HFFc6 (cell line): ENCODE data around the gene SMAD3. TPM values are rescaled to one million over a fixed set of nuclear protein-coding genes. Genes with fewer than 3 reads are reported as not detected.

Experiments
- DNase-seq: peaks from one replicate; pipeline ENCODE4 v3.0.0-alpha.2; 2018
- H3K27ac Mint-ChIP-seq: 2 replicates; pipeline ENCODE4 v1.8.0; 2020; ENCODE audit warnings: mild to moderate bottlenecking, mixed read lengths
- H3K27me3 Mint-ChIP-seq: 2 replicates; pipeline ENCODE4 v1.8.0; 2021; ENCODE audit warnings: mild to moderate bottlenecking, moderate library complexity, mixed read lengths; ENCODE audit not compliant: insufficient read depth
- H3K36me3 Mint-ChIP-seq: 2 replicates; pipeline ENCODE4 v1.8.0; 2021; ENCODE audit warnings: low read depth, mixed read lengths
- H3K4me1 Mint-ChIP-seq: 2 replicates; pipeline ENCODE4 v1.8.0; 2020; ENCODE audit warnings: low read depth, mixed read lengths
- H3K4me3 Mint-ChIP-seq: 2 replicates; pipeline ENCODE4 v1.8.0; 2020; ENCODE audit warnings: mild to moderate bottlenecking, moderate library complexity, mixed read lengths
- H3K9me3 Mint-ChIP-seq: 2 replicates; pipeline ENCODE4 v1.8.0; 2020; ENCODE audit warnings: mild to moderate bottlenecking, mixed read lengths
- CTCF ChIP-seq: fragments of 200-600 bp; sonication (generic); IDR thresholded peaks from 2 replicates; pipeline ENCODE4 v1.5.0; 2021; ENCODE audit warnings: antibody characterized with exemption, mild to moderate bottlenecking
- total RNA-seq, 6 experiments: library from RNA; stranded (reverse); fragmentation: NEBNext Ultra II Directional; extraction: Animal tissue kit (Norgen Biotek cat#: 25700); gene quantifications; 2 replicates in 1 of 6; 3 replicates in 5 of 6; pipeline ENCODE4 v1.2.3, GENCODE V29; 2021

SMAD3 gene
- total RNA-seq, 6 experiments from 2014 or later = 54.3 to 132 (median 118) TPM

GRCh38 chr15:67035886-67036285 is 29.5 kb upstream of the SMAD3 start:
- DNase-seq = no peak
- H3K27ac Mint-ChIP-seq = no peak overlapping the region
- H3K4me3 Mint-ChIP-seq = no peak overlapping the region

GRCh38 chr15:67036775-67037555 is 28.4 kb upstream of the SMAD3 start:
- H3K9me3 Mint-ChIP-seq = no peaks in the 10 kb centered on the region
- H3K36me3 Mint-ChIP-seq = no peaks in the 10 kb centered on the region
- peaks cover 20% of the 10 kb centered on the region for H3K4me1 Mint-ChIP-seq
- DNase-seq = no peak
- no peak for TF ChIP-seq CTCF
- no peak overlapping the region for H3K27ac Mint-ChIP-seq
- H3K27me3 Mint-ChIP-seq = peaks cover 6% of the 10 kb centered on the region
- H3K4me3 Mint-ChIP-seq = no peak overlapping the region

More at GRCh38 chr15:67035886-67036285, 29.5 kb upstream of the SMAD3 start:
- Mint-ChIP-seq H3K9me3 (no peaks in the 10 kb centered on the region), H3K4me1 (peaks cover 20% of the 10 kb centered on the region), H3K27me3 (peaks cover 5% of the 10 kb centered on the region), H3K36me3 (no peaks in the 10 kb centered on the region)
- no peak for TF ChIP-seq CTCF

DNA sequence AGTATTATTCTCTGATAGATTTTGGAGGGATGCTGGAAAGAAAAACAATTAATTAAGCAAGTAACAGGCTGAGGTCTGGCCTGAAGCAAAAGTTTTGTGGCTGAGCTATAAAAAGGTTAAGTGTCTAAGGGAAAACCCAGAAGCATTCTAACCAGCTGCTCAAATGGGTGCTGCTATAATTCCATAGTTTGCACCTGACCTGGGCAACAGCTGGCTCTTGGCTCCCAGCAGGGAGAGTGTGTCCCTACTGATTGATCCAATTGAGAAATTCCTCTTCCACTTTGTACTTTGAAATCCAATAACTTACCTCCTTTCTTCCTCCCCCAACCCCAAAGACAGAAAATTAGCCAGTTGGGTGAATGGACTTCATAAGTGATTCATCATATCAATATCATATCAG is 27.7 kb upstream of the SMAD3 start:
- no peak for DNase-seq
- Mint-ChIP-seq H3K27ac (no peak overlapping the region), H3K27me3 (peaks cover 7% of the 10 kb centered on the region), H3K4me3 (no peak overlapping the region), H3K9me3 (no peaks in the 10 kb centered on the region), H3K4me1 (peaks cover 20% of the 10 kb centered on the region), H3K36me3 (no peaks in the 10 kb centered on the region)
- TF ChIP-seq CTCF = no peak

DNA sequence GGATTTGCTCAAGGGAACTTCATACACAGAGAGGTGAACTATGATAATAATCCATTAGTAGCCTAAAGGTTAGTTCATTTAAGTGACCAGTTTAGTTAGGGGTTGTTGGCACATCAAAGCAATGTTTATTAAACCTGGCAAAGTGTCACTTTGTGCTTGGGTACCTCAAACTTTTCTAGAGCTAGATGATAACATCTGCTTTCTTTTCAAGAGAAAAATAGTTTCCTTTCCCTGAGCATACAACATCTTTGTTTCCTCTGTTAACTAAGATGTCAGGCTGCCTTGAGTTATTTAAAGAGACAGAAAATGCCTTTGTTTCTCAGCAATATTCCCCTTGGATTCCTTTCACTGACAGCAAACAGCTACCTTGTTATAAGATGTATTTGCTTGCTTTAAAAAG is 26.7 kb upstream of the SMAD3 start:
- TF ChIP-seq CTCF = no peak
- H3K36me3 Mint-ChIP-seq = no peaks in the 10 kb centered on the region
- peaks cover 7% of the 10 kb centered on the region for H3K27me3 Mint-ChIP-seq
- H3K4me3 Mint-ChIP-seq = no peak overlapping the region
- no peaks in the 10 kb centered on the region for H3K9me3 Mint-ChIP-seq
- peaks cover 20% of the 10 kb centered on the region for H3K4me1 Mint-ChIP-seq
- no peak for DNase-seq
- H3K27ac Mint-ChIP-seq = no peak overlapping the region

- DNase-seq = no peak
- Mint-ChIP-seq H3K36me3 (no peaks in the 10 kb centered on the region), H3K27me3 (peaks cover 2% of the 10 kb centered on the region), H3K4me3 (no peak overlapping the region), H3K4me1 (peaks cover 12% of the 10 kb centered on the region), H3K27ac (no peak overlapping the region), H3K9me3 (no peaks in the 10 kb centered on the region)
- no peak for TF ChIP-seq CTCF
These were observed 25.9 kb upstream of the SMAD3 start for GRCh38 chr15:67039384-67040075.
